HepG2 (cell line): Measurements from ENCODE around the gene CAPZB. TPM values are rescaled to one million over a fixed set of nuclear protein-coding genes. Genes with fewer than 3 reads are reported as not detected.

Experiments used
- ATM ChIP-seq: fragments of 450-650 bp; IDR thresholded peaks from 2 replicates; pipeline ENCODE4 v1.7.1; 2017; ENCODE audit warnings: mild to moderate bottlenecking, borderline replicate concordance
- CBFB ChIP-seq: sonication (generic); formaldehyde crosslinking; IDR thresholded peaks from 2 replicates; pipeline ENCODE4 v1.4.0; 2020; ENCODE audit warnings: missing genetic modification reagents
- CENPX ChIP-seq: sonication (generic); formaldehyde crosslinking; IDR thresholded peaks from 2 replicates; pipeline ENCODE4 v1.9.0; 2021; ENCODE audit warnings: mild to moderate bottlenecking, missing genetic modification reagents, moderate library complexity
- DR1 ChIP-seq: sonication (generic); formaldehyde crosslinking; IDR thresholded peaks from 2 replicates; pipeline ENCODE4 v1.8.0; 2021; ENCODE audit warnings: mild to moderate bottlenecking, missing genetic modification reagents, inconsistent platforms
- FOXC1 ChIP-seq: sonication (generic); formaldehyde crosslinking; IDR thresholded peaks from 2 replicates; pipeline ENCODE4 v1.8.0; 2022; ENCODE audit warnings: mild to moderate bottlenecking, missing genetic modification reagents, borderline replicate concordance
- HNRNPUL1 ChIP-seq: fragments of 200-400 bp; formaldehyde crosslinking; IDR thresholded peaks from 2 replicates; pipeline ENCODE4 v1.6.1; 2017; ENCODE audit warnings: low read depth, mild to moderate bottlenecking, low read length, moderate library complexity
- MTF2 ChIP-seq: sonication (generic); formaldehyde crosslinking; IDR thresholded peaks from 2 replicates; pipeline ENCODE4 v1.5.0; 2020; ENCODE audit warnings: missing genetic modification reagents, borderline replicate concordance
- RORA ChIP-seq: sonication (generic); formaldehyde crosslinking; IDR thresholded peaks from 2 replicates; pipeline ENCODE4 v1.5.0; 2020; ENCODE audit warnings: mild to moderate bottlenecking, missing genetic modification reagents, moderate library complexity
- TARDBP ChIP-seq: sonication (generic); formaldehyde crosslinking; IDR thresholded peaks from 2 replicates; pipeline ENCODE4 v1.8.0; 2022; ENCODE audit warnings: mild to moderate bottlenecking, missing genetic modification reagents
- TBP ChIP-seq: sonication (generic); formaldehyde crosslinking; IDR thresholded peaks from 2 replicates; pipeline ENCODE4 v1.5.0; 2020; ENCODE audit warnings: missing genetic modification reagents
- TEAD3 ChIP-seq: optimal IDR thresholded peaks from 2 replicates; pipeline ENCODE3; 2016; ENCODE audit warnings: borderline replicate concordance
- THYN1 ChIP-seq: sonication (generic); formaldehyde crosslinking; IDR thresholded peaks from 2 replicates; pipeline ENCODE4 v1.8.1; 2023; ENCODE audit warnings: low read depth, mild to moderate bottlenecking, moderate library complexity, missing genetic modification reagents, borderline replicate concordance
- TMF1 ChIP-seq: sonication (generic); formaldehyde crosslinking; IDR thresholded peaks from 2 replicates; pipeline ENCODE4 v1.8.1; 2022; ENCODE audit warnings: low read depth, missing genetic modification reagents
- ZBTB3 ChIP-seq: sonication (generic); formaldehyde crosslinking; IDR thresholded peaks from 2 replicates; pipeline ENCODE4 v1.4.0; 2020; ENCODE audit warnings: low read depth, mild to moderate bottlenecking, moderate library complexity, missing genetic modification reagents, borderline replicate concordance
- ZNF431 ChIP-seq: sonication (generic); formaldehyde crosslinking; IDR thresholded peaks from 2 replicates; pipeline ENCODE4 v1.9.0; 2022; ENCODE audit warnings: missing genetic modification reagents, low read depth, mild to moderate bottlenecking, borderline replicate concordance
- ZNF564 ChIP-seq: sonication (generic); formaldehyde crosslinking; IDR thresholded peaks from 2 replicates; pipeline ENCODE4 v1.8.1; 2023; ENCODE audit warnings: mild to moderate bottlenecking, missing genetic modification reagents
- ZNF598 ChIP-seq: sonication (generic); formaldehyde crosslinking; IDR thresholded peaks from 2 replicates; pipeline ENCODE4 v1.5.1; 2020; ENCODE audit warnings: mild to moderate bottlenecking, missing genetic modification reagents, borderline replicate concordance
- ZNF609 ChIP-seq: sonication (generic); formaldehyde crosslinking; IDR thresholded peaks from 2 replicates; pipeline ENCODE4 v1.4.0; 2020; ENCODE audit warnings: mild to moderate bottlenecking, missing genetic modification reagents, borderline replicate concordance
- polyA plus RNA-seq, 8 experiments: library from polyadenylated mRNA; depleted of rRNA in 3 of 8; stranded (reverse) in 7 of 8; unstranded in 1 of 8; fragments of >200 nt; fragmentation: Illumina TruSeq in 4 of 8; extraction: Trizol in 4 of 8; gene quantifications; 2 replicates each; pipeline versions ENCODE4 v1.2.1 to v1.2.3, GENCODE V29; 2011 to 2016; ENCODE audit warnings: low read depth in 4 of 8, missing spikeins in 1 of 8, mixed read lengths in 1 of 8; ENCODE audit not compliant: insufficient read depth in 1 of 8
- total RNA-seq, 5 experiments: library from RNA; depleted of rRNA; stranded (reverse); fragments of >200 nt; fragmentation: Illumina TruSeq; extraction: Trizol; gene quantifications; 2 replicates each; pipeline ENCODE4 v1.2.3, GENCODE V29; 2016; ENCODE audit warnings: low read depth in 1 of 5
- TF ChIP-seq, protein P1 (sequence below): sonication (generic); formaldehyde crosslinking; IDR thresholded peaks from 2 replicates; pipeline ENCODE4 v1.4.0; 2020; ENCODE audit warnings: missing genetic modification reagents
- TF ChIP-seq, protein P2 (sequence below): sonication (generic); formaldehyde crosslinking; IDR thresholded peaks from 2 replicates; pipeline ENCODE4 v1.4.0; 2020; ENCODE audit warnings: mild to moderate bottlenecking, missing genetic modification reagents

The CAPZB gene
- total and polyA plus RNA-seq, 2 of the 13 experiments (the other 11 are each of a cell fraction or from before 2014, with no cell fraction given): 58.9 to 76.9 TPM

DNA sequence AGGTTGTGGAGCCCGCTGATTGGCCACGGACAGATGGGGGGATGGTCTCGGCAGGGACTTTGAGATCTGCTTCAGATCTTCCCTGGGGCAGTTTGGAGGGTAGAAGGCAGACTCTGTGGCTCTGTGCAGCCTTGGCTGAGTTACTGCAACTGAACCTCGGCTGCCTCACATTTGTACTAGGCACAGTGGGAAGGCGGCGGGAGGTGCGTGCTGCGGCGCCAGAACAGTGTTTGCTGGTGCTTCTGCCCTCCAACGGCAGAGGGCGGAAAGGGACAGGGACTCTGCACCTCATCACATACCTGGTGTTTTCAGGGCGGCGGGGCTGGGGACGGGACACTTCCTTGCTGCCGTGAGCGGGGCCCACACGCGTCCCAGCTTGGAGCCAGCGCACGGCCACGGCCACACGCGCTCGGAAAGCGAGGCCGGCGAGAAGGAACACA is 147.0 kb downstream of the CAPZB start (continued):
- TF ChIP-seq ZNF431 (no peak), ZNF598 (CRISPR knock-in tag) (0 out of 2 replicates have a peak, but pooled peaks have one; percentile 34), ZBTB3 (CRISPR knock-in tag) (no peak), ZNF609 (CRISPR knock-in tag) (no peak), ATM (no peak), TARDBP (peak; percentile 86), ZNF564 (CRISPR knock-in tag) (peak; percentile 36; the same call in 1 of the 2 replicates), CENPX (no peak), CBFB (CRISPR knock-in tag) (no peak), TEAD3 (CRISPR knock-in tag) (peak; percentile 92), TMF1 (no peak), DR1 (CRISPR knock-in tag) (0 out of 2 replicates have a peak, but pooled peaks have one; percentile 45), MTF2 (CRISPR knock-in tag) (peak; percentile 66; the same call in 1 of the 2 replicates), HNRNPUL1 (no peak), TBP (CRISPR knock-in tag) (no peak), RORA (CRISPR knock-in tag) (no peak), THYN1 (CRISPR knock-in tag) (no peak), FOXC1 (CRISPR knock-in tag) (no peak; the same call in 1 of the 2 replicates)
- TF ChIP-seq, protein P1, sequence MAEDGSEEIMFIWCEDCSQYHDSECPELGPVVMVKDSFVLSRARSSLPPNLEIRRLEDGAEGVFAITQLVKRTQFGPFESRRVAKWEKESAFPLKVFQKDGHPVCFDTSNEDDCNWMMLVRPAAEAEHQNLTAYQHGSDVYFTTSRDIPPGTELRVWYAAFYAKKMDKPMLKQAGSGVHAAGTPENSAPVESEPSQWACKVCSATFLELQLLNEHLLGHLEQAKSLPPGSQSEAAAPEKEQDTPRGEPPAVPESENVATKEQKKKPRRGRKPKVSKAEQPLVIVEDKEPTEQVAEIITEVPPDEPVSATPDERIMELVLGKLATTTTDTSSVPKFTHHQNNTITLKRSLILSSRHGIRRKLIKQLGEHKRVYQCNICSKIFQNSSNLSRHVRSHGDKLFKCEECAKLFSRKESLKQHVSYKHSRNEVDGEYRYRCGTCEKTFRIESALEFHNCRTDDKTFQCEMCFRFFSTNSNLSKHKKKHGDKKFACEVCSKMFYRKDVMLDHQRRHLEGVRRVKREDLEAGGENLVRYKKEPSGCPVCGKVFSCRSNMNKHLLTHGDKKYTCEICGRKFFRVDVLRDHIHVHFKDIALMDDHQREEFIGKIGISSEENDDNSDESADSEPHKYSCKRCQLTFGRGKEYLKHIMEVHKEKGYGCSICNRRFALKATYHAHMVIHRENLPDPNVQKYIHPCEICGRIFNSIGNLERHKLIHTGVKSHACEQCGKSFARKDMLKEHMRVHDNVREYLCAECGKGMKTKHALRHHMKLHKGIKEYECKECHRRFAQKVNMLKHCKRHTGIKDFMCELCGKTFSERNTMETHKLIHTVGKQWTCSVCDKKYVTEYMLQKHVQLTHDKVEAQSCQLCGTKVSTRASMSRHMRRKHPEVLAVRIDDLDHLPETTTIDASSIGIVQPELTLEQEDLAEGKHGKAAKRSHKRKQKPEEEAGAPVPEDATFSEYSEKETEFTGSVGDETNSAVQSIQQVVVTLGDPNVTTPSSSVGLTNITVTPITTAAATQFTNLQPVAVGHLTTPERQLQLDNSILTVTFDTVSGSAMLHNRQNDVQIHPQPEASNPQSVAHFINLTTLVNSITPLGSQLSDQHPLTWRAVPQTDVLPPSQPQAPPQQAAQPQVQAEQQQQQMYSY (CRISPR knock-in tag): no peak
- TF ChIP-seq, protein P2, sequence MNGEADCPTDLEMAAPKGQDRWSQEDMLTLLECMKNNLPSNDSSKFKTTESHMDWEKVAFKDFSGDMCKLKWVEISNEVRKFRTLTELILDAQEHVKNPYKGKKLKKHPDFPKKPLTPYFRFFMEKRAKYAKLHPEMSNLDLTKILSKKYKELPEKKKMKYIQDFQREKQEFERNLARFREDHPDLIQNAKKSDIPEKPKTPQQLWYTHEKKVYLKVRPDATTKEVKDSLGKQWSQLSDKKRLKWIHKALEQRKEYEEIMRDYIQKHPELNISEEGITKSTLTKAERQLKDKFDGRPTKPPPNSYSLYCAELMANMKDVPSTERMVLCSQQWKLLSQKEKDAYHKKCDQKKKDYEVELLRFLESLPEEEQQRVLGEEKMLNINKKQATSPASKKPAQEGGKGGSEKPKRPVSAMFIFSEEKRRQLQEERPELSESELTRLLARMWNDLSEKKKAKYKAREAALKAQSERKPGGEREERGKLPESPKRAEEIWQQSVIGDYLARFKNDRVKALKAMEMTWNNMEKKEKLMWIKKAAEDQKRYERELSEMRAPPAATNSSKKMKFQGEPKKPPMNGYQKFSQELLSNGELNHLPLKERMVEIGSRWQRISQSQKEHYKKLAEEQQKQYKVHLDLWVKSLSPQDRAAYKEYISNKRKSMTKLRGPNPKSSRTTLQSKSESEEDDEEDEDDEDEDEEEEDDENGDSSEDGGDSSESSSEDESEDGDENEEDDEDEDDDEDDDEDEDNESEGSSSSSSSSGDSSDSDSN (CRISPR knock-in tag): peak; percentile 80
